Effector CD8-positive, alpha-beta T cell (primary cell): ENCODE data around the gene PLEKHN1.

Experiments
- DNase-seq: peaks from one replicate; lab custom pipeline; 2025; lab: John Stamatoyannopoulos, UW

Gene PLEKHN1

DNA sequence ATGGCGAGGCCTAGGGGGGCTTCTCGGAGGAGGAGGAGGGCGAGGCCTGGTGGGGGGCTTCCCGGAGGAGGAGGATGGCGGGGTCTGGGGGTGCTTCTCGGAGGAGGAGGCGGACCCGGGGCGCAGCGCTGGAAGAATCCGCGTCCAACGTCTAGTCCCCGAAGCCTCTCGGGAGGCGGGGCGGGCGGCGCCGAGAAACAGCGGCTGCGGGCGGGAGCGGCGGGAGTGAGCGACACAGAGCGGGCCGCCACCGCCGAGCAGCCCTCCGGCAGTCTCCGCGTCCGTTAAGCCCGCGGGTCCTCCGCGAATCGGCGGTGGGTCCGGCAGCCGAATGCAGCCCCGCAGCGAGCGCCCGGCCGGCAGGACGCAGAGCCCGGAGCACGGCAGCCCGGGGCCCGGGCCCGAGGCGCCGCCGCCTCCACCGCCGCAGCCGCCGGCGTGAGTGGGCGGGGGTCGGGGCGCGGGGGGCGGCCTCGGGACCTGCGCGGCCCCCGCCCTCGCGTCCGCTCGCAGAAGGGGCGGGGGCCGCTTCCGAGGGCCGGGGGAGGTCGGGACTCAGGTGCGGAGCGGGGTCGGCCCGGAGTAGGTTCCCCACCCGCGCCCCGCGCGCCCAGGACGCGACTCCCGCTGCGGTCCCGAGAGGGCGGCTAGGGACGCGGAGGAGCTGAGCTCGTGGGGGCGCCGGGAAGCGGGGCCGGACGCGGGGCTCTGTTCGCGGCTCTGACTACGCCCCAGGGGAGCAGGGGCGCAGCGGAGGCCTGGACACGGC is 5.7 kb upstream of the PLEKHN1 start, which contains the start of gene KLHL17:
KLHL17 (plus strand) TSS at position 222 of the 769 bp plus-strand sequence; CDS start at position 332, 110 bp downstream.
- DNase-seq: peak; percentile 67

DNA sequence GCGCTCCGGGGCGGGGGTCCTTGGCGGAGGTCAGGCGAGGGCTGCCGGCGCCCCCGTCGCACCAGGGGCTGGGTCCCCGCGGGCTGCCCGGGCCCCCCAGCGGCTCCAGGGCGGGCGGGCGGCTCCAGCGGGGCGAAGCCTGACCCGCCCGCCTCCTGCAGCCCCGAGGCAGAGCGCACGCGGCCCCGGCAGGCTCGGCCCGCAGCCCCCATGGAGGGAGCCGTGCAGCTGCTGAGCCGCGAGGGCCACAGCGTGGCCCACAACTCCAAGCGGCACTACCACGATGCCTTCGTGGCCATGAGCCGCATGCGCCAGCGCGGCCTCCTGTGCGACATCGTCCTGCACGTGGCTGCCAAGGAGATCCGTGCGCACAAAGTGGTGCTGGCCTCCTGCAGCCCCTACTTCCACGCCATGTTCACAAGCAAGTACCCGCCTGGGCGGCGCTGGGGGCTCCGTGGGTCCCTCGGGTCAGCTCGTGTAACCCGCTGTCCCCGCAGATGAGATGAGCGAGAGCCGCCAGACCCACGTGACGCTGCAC is 5.1 kb upstream of the PLEKHN1 start:
- DNase-seq: no peak

DNA sequence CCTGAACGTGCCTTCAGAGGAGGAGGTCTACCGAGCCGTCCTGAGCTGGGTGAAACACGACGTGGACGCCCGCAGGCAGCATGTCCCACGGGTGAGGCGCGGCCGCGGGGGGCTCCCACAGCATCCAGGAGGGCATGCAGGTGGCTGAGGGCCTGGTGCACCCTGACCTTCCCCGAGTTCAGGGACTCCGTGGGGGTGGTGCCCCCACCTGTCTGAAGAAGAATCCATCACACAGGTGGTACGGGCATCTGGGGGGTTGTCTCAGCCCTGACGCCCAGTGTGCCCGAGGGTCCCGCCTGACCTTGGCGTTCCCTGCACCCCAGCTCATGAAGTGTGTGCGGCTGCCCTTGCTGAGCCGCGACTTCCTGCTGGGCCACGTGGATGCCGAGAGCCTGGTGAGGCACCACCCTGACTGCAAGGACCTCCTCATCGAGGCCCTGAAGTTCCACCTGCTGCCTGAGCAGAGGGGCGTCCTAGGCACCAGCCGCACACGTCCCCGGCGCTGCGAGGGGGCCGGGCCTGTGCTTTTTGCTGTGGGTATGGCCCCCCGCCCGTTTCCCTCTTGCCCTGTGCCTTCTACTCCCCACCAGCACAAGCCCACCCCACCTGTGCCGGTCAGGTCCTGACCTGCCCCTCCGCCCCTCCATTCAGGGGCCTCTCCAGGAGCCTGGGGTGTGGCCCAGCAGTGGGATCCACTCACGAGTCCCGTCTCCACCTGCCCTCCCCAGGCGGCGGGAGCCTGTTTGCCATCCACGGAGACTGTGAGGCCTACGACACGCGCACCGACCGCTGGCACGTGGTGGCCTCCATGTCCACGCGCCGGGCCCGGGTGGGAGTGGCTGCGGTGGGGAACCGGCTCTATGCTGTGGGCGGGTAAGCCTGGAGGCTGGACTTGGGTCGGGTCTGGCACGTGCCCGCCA is 3.6 kb upstream of the PLEKHN1 start:
- no peak for DNase-seq

DNA sequence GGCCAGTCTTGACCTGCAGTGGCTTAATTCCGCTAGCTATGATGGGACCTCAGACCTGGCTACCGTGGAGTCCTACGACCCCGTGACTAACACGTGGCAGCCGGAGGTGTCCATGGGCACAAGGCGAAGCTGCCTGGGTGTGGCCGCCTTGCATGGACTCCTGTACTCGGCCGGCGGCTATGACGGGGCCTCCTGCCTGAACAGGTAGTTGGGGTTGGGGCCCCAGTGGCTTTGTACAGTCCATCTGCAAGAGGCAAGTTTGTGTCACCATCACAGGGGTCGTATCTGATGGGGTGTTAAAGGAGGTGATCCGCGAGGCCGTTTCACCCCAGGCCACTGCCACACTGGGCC is 3.0 kb upstream of the PLEKHN1 start:
- DNase-seq: no peak

DNA sequence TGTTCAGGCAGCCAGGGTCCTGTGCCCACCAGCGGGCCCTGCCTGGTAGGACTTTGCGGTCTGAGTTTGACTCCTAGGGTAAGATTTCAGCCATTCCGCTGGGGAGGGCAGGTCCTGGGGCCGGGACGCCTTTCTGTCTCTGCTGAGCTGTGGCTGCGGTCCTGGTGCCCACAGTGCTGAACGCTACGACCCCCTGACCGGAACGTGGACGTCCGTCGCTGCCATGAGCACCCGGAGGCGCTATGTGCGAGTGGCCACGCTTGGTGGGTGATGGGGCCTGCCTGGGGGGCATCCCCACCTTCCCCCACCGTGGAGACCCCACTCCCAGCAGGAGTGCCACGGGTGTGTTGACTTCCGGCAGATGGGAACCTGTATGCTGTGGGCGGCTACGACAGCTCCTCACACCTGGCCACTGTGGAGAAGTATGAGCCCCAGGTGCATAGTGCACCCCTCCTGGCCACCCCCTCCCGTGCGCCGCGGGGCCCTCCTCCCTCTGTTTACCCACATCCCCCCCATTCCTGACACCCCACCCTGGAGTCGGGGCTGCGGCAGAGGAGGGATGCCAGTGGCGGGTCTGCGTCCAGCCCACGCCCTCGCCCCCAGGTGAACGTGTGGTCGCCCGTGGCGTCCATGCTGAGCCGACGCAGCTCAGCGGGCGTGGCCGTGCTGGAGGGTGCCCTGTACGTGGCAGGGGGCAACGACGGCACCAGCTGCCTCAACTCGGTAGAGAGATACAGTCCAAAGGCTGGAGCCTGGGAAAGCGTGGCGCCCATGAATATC is 2.3 kb upstream of the PLEKHN1 start:
- no peak for DNase-seq

DNA sequence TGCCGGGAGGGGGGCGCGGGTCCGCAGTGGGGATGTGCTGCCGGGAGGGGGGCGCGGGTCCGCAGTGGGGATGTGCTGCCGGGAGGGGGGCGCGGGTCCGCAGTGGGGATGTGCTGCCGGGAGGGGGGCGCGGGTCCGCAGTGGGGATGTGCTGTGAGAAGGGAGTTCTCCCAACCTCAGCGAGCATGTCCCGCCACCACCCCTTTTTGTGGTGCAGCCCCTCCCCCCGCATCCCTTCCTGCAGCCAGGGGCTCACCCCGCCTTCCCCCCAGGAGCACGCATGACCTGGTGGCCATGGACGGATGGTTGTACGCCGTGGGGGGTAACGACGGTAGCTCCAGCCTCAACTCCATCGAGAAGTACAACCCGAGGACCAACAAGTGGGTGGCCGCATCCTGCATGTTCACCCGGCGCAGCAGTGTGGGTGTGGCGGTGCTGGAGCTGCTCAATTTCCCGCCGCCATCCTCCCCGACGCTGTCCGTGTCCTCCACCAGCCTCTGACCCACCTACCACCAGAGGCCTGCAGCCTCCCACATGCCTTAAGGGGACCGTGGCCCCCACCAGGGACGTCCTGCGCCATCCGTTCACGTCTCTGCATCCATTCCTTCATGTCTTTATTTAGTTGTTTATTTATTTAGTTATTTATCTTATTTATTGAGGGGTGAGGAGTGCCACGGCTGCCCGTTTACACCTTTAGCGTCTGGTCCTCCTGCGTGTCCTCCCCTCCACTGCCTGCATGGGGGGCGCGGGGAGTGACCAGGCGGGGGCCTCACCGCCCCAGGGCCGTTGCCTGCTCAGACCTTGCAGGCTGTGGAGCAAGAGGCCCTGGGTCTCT is 1.4 kb upstream of the PLEKHN1 start:
- no peak for DNase-seq

DNA sequence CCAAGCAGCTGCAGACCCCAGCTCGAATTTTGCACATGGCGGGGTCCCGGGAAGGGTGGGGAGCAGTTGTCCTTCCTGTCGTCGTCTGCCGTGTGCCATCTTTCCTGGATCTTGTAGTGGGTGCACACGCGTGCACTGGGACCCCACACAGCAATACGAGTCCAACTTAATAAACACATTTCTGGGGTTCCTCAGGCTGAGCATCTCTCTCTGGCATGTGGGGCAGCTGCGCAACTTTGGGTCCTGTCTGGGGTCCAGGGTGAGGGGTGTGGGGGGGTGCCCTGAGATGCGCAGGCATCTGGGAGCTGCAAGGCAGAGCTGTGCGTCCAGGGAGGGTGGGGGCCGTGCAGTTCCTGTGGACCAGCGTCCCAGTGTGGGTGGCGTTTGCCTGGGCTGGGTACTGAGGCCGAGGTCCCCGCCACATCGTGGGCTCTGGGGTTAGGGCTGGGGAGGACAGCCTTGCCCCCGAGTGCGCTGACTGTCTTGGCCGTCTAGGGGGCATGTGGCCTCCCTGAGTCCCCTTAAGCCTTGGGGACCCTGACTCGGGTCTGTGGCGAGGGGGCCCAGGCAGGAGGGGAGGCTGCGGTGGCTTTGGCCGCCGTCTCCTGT is 652 bp upstream of the PLEKHN1 start:
- no peak for DNase-seq

DNA sequence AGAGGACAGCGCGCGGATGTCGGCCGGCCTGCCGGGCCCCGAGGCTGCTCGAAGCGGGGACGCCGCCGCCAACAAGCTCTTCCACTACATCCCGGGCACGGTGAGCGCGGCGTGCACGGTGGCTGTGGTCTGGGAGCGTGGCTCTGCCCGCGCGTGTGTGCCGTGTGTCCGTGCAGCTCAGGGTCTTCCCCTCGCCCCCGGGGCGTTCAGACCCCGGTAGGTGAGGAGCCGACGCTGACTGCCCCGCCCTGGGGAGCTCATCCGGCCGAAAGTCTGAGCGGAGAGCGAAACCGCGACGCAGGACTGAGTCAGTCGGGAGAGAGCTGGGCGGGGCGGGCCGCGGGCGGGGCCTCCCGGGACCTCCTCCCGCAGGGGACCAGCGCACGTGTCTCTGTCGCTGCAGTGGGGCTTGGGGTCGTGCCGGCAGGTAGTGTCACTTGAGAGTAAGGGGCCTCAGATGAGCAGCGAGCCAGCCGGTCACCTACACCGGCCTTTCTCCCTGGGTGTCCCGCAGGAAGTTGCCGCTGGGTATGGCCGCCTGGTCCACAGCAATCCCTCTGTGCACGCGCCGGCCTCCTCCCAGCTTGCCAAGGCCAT is 520 bp downstream of the PLEKHN1 start:
- DNase-seq: peak; percentile 47

DNA sequence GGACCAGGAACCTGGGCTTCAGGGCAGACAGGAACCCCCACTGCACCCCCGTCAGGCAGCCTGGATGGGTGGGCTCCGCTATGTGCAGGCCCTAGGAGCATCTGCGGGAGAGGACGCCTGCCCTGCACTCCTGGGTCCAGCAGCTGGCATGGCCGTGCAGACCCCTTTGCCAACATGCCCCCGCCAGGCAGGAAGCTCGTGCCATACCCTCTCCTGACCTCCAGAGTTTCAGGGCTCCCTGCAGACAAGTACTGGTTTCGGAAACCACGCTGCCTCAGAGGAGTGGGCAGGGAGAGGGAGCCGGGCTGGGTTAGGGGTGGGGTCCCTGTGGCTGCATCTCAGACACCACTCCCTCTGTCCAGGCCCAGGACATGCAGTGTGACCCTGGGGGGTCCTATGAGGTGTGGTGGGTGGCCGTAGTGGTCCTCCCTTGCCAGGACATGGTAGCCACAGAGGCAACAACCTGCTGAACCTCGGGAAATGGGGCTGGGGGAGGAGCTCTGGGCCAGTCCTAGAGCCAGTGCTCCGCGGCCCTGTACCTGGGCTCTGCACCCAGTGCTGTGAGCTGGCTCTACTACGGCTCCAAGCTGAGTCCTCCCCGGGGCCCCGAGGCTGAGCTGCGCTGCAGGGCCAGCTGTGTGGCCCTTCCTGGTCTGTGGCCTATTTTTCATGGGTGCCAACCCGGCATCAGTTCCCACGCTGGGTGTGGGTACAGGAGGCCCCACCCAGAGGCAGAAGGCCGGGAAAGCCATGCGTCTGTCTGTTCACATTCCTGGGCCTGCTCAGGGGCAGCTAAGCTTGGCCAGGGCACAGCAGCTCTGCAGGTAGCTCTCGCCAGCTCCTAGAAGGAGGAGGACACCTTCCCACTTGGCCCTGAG is 1.4 kb downstream of the PLEKHN1 start:
- DNase-seq: no peak

DNA sequence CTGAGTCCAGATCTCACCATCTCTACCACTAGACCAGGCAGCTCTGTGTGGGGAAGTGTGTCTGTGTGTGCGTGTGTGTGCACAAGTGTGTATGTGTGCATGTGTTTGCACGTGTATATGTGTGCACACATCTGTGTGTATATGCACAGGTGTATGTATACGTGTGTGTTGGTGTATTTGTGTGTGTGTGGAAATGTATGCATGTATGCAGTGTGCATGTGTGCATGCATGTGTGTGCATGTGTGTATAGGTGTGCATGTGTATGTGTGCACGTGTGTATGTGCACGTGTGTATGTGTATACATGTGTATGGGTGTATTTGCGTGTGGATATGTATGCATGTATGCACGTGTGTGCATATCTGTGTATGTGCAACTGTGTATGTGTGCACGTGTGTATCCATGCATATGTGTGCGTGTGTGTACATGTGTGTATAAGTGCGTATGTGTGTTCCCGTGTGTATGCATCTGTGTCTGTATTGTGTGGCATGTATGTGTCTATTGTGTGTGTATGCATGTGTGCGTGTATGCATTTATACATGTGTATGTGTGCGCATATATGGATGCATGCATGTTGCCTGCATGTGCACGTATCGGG is 3.1 kb downstream of the PLEKHN1 start:
- no peak for DNase-seq

DNA sequence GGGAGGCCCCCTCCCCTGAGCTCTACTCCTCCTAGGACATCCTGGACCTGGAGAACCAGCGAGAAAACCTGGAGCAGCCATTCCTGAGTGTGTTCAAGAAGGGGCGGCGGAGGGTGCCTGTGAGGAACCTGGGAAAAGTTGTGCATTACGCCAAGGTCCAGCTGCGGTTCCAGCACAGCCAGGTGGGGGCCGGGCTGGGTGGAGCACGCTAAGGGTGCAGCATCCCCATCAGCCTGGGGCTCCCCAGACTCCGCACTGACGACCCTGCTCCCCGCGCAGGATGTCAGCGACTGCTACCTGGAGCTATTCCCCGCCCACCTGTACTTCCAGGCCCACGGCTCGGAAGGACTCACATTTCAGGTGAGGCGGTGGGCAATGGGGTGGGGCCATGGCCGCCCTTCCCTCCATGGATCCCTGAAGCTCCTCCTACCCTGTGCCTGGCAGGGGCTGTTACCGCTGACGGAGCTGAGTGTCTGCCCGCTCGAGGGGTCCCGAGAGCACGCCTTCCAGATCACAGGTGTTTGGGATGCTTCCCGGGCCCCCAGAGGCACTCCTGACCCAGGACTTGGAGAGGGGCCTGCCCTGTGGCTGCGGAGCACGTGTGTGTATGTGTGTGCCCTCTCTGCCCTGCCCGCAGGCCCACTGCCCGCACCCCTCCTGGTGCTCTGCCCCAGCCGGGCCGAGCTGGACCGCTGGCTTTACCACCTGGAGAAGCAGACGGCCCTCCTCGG is 4.1 kb downstream of the PLEKHN1 start:
- no peak for DNase-seq

DNA sequence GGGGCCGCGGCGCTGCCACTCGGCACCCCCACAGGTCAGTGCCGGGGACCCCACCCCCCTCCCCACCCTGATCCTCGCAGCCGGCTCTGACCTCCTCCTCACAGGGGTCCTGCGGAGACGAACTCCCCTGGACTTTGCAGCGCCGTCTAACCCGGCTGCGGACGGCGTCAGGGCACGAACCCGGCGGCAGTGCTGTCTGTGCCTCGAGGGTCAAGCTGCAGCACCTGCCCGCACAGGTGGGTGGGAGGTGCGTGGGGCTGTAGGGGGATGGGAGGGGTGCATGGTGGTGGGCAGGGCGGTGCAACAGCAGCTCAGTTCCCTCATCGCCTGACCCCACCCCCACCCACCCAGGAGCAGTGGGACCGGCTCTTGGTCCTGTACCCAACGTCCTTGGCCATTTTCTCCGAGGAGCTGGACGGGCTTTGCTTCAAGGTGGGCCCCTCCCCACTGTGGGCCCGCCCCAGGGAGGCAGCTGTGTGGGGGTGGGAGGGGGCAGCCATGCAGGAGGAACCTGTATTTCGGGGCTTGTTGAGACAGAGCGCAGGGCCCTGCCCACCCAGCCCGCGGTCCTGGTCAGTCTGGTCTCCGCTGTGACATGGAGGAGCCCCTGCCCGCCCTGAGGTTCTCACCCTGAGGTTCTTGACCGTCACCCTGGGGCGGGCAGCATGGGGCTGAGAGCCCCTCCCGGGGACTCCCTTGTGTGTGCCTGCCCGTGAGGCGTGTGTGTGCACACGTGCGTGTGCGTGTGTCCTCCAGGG is 4.9 kb downstream of the PLEKHN1 start:
- no peak for DNase-seq

DNA sequence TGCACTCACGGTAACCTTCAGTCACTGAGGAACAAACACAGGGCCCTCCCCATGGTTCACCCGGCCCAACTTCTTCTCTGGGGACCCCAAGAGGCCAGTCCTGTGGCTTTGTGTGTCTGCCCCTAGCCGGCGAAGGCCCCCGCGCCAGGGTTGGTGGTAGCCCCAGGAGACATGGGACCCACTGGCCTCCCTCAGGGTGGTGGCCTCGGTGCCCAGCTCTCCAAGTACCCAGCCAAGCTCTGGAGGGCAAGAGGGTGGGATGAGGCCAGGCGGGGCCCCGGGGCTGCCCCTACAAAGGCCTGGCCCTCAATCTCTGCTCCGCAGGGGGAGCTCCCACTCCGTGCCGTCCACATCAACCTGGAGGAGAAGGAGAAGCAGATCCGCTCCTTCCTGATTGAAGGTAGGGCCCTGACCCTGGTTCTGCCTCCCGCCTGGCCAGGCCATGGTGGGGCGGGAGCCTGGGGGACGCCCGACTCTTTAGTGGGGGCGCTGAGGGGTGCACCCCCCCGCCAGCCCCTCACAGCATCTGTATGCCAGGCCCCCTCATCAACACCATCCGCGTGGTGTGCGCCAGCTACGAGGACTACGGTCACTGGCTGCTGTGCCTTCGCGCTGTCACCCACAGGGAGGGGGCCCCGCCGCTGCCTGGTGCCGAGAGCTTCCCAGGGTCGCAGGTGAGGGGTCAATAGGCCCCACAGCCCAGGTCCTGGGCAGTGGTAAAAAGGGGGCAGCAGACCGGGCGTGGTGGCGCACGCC is 5.6 kb downstream of the PLEKHN1 start:
- DNase-seq: no peak

DNA sequence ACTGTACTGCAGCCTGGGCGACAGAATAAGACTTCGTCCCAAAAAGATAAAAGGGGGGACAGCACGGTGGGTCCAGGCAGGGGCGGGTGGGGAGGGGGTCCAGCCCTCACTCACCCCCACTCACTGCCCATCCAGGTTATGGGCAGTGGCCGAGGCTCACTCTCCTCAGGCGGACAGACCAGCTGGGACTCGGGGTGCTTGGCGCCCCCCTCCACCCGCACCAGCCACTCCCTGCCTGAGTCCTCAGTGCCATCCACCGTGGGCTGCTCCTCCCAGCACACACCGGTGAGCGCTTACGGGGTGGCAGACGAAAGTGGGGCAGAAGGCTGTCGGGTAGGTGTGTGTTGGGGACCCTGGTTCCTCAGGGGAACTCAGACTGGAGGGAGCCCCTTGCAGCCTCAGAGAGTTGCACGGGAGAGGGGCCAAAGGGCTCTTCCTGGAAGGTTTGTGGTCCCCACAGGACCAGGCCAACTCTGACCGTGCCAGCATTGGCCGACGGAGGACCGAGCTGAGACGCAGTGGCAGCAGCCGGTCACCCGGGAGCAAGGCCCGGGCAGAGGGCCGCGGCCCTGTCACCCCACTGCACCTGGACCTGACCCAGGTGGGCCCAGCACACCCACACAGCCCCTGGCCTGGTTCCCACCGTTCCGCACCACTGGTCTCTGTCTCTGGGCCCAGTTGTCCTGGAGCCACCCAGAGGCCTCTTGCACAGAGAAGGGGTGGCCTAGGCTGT is 6.6 kb downstream of the PLEKHN1 start:
- DNase-seq: no peak

DNA sequence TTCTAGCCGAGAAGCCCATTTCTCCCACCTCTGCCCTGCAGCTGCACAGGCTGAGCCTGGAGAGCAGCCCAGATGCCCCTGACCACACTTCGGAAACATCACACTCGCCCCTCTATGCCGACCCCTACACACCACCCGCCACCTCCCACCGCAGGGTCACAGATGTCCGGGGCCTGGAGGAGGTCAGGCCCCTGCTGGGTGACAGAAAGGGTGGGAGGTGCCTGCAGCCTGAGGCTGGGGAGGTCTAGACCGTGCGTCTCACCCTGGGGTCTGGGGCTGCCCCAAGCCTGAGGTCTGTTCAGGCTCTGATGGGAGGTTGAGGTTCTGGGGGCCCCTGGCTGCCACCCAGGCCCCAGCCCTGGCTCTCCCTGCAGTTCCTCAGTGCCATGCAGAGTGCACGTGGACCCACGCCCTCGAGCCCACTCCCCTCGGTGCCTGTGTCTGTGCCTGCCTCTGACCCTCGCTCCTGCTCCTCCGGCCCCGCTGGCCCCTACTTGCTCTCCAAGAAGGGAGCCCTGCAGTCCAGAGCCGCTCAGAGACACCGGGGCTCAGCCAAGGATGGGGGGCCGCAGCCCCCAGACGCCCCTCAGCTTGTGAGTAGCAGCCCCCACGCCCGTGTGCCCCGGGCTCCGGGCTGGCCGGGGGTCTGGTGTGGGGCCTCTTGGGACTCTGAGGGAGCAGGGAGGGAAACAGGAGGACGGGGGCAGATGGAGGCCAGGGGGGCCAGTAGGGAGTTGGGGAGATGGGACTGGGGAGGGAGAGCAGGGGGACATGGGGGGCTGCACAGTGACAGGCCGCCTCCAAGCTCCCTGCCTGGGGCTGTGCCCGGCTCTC is 7.4 kb downstream of the PLEKHN1 start:
- DNase-seq: no peak
